Measurements from ENCODE around the gene CDKL4. TPM values are rescaled to one million over a fixed set of nuclear protein-coding genes. Genes with fewer than 3 reads are reported as not detected.
A peak's percentile ranks its signal among the peaks of the same experiment; 100 is the strongest.

Gene CDKL4
- total RNA-seq = under 1 TPM in 1 of 2 donors, not detected in 1; 0.64 TPM

DNA sequence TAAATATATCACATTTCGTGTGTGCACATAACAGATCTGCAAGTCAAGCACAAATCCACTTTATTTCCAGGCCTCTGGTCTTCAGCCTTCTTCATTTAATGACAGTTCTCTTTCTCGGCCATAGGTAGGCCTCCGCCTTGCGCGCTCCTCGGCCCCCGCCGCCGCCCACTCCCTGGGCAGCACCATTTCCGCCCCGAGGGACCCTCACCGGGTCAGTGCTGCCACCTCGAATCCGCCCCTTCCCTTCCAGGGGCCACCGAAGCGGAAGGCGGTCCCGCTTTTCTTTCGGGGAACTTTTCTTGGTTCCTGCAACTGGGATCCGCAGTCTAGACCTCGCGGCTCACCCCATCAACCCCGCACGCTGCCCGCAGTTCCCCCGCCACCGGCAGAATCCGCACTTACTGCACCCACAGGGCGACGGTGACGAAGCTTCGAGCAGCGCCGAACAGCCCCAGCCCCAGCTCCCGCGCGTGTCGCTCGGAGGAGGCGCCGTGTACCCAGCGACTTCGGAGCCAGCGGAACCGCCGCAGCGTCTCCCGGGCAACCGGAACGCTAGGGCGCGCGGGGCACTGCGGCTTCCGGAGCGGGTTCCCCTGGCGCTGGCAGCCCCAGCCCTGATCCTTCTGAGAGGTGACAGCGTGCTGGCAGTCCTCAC lies at the start of gene CDKL4:
Gene CDKL4 (minus strand): TSS at position 502 of the 655 bp plus-strand sequence.
- Histone ChIP-seq H3K27me3 (no peaks in the 10 kb centered on the region), H3K9me3 (no peaks in the 10 kb centered on the region), H3K4me1 (no peaks in the 10 kb centered on the region), H3K27ac (no peak within 1 kb of the TSS), H3K9ac (ENCODE audit: low read depth in 2 of 2, low read length in 2 of 2) (no peak within 1 kb of the TSS), H3K4me3 (no peak within 1 kb of the TSS), H3K36me3 (no peaks in the 10 kb centered on the region)
- TF ChIP-seq, protein P1, sequence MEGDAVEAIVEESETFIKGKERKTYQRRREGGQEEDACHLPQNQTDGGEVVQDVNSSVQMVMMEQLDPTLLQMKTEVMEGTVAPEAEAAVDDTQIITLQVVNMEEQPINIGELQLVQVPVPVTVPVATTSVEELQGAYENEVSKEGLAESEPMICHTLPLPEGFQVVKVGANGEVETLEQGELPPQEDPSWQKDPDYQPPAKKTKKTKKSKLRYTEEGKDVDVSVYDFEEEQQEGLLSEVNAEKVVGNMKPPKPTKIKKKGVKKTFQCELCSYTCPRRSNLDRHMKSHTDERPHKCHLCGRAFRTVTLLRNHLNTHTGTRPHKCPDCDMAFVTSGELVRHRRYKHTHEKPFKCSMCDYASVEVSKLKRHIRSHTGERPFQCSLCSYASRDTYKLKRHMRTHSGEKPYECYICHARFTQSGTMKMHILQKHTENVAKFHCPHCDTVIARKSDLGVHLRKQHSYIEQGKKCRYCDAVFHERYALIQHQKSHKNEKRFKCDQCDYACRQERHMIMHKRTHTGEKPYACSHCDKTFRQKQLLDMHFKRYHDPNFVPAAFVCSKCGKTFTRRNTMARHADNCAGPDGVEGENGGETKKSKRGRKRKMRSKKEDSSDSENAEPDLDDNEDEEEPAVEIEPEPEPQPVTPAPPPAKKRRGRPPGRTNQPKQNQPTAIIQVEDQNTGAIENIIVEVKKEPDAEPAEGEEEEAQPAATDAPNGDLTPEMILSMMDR (IDR thresholded peaks at IDR 0.05) = no peak
- DNase-seq = peak; percentile 22
- intact Hi-C loops (cut with DNase I) = no loop called here

DNA sequence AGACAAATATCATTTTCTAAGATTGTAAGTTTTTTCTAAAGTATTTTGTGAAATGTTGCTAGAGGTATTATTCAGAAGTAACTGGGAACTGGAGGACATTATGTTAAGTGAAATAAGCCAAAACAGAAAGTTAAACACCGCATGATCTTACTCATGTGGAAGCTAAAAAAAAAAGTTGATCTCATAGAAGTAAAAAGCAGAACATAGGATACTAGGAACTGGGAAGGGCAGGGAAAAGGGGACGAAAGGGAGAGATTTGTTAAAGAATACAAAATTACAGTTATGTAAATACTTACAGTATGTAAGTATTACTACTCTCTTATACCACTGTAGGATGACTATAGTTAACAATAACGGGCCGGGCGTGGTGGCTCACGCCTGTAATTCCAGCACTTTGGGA lies 46.7 kb upstream of the CDKL4 start:
- Histone ChIP-seq H3K27me3 (no peaks in the 10 kb centered on the region), H3K27ac (no peak overlapping the region), H3K36me3 (no peaks in the 10 kb centered on the region), H3K9ac (ENCODE audit: low read depth in 2 of 2, low read length in 2 of 2) (no peak overlapping the region), H3K9me3 (no peaks in the 10 kb centered on the region), H3K4me3 (no peak overlapping the region), H3K4me1 (no peaks in the 10 kb centered on the region)
- TF ChIP-seq, protein P1 (IDR thresholded peaks at IDR 0.05) = no peak
- intact Hi-C loops (cut with DNase I) = no loop called here
- DNase-seq = no peak

DNA sequence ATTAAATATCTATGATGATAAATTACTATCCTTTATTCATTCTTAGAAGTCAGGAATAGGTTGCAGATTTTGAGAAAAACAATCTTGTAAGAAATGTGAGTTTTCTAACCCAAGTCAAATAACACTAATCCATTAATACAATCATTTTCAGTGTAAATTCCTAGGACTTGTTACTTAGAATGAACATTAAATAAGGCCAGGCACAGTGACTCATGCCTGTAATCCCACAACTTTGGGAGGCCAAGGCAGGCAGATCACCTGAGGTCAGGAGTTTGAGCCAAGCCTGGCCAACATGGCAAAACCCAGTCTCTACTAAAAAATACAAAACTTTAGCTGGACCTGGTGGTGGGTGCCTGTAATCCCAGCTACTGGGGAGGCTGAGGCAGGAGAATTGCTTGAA lies 45.8 kb upstream of the CDKL4 start:
- intact Hi-C loops (cut with DNase I) = no loop called here
- Histone ChIP-seq H3K4me3 (no peak overlapping the region), H3K36me3 (no peaks in the 10 kb centered on the region), H3K9me3 (no peaks in the 10 kb centered on the region), H3K9ac (ENCODE audit: low read depth in 2 of 2, low read length in 2 of 2) (no peak overlapping the region), H3K4me1 (no peaks in the 10 kb centered on the region), H3K27ac (no peak overlapping the region), H3K27me3 (no peaks in the 10 kb centered on the region)
- TF ChIP-seq, protein P1 (IDR thresholded peaks at IDR 0.05) = no peak
- DNase-seq = no peak

DNA sequence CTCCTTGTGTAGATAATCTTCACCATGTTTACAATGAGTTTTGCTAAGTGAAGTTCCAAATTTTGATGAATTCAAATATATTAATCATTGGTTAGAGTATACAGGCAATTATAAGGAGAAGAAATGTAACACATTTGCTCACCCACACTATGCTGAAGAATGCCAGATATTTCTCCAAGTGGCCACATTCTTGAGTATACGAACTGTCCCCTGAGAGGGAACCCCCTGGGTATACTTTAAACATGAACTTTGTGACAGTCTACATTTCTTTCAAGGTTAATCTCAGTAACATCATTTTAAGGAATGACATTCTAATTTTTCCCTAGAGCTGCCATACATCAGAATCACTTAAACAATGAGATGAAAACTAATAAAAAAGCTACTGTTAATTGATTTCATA lies 39.8 kb upstream of the CDKL4 start:
- no peak for DNase-seq
- no peaks in the 10 kb centered on the region for H3K9me3 ChIP-seq
- TF ChIP-seq, protein P1 (IDR thresholded peaks at IDR 0.05) = no peak
- no peak overlapping the region for H3K27ac ChIP-seq
- no peaks in the 10 kb centered on the region for H3K4me1 ChIP-seq
- intact Hi-C loops (cut with DNase I) = no loop called here
- no peak overlapping the region for H3K9ac ChIP-seq (ENCODE audit: low read depth in 2 of 2, low read length in 2 of 2)
- no peak overlapping the region for H3K4me3 ChIP-seq
- no peaks in the 10 kb centered on the region for H3K36me3 ChIP-seq
- no peaks in the 10 kb centered on the region for H3K27me3 ChIP-seq

DNA sequence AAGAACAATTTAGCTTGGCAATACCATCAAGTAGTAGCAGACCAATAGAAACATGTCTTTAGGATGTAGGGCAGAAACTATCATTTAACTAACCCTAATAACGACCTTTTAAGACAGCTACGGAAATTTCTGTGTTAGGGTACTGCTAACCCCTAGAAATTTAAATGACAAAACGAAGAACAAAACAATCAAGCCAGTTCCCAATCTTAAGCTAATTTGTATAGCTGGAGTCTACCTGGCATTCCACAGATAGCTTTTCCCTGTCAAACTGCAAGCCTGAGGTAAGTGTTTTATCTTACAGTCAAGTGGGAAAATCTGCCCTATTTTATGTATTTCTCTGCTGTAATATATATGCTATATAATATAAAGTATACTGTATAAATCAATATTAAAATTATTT lies 37.6 kb upstream of the CDKL4 start:
- DNase-seq = no peak
- H3K4me1 ChIP-seq = no peaks in the 10 kb centered on the region
- H3K9ac ChIP-seq (ENCODE audit: low read depth in 2 of 2, low read length in 2 of 2) = no peak overlapping the region
- intact Hi-C loops (cut with DNase I) = no loop called here
- no peaks in the 10 kb centered on the region for H3K27me3 ChIP-seq
- no peaks in the 10 kb centered on the region for H3K36me3 ChIP-seq
- no peaks in the 10 kb centered on the region for H3K9me3 ChIP-seq
- no peak overlapping the region for H3K4me3 ChIP-seq
- TF ChIP-seq, protein P1 (IDR thresholded peaks at IDR 0.05) = no peak
- no peak overlapping the region for H3K27ac ChIP-seq
